ENCODE measurements around the gene TNFRSF19. TPM values are rescaled to one million over a fixed set of nuclear protein-coding genes. Genes with fewer than 3 reads are reported as not detected.
"Not testable (repeated sequence)": the region's sequence is repeated elsewhere in the genome, so short reads cannot be mapped to it uniquely, and the experiment has no call there.

Gene TNFRSF19
- total RNA-seq, 1 donor from 2014 or later: not detected

DNA sequence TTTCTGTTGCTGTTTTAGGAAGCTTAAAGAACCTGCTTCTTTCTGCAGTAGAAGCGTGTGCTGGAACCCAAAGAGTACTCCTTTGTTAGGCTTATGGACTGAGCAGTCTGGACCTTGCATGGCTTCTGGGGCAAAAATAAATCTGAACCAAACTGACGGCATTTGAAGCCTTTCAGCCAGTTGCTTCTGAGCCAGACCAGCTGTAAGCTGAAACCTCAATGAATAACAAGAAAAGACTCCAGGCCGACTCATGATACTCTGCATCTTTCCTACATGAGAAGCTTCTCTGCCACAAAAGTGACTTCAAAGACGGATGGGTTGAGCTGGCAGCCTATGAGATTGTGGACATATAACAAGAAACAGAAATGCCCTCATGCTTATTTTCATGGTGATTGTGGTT lies 103.1 kb downstream of the TNFRSF19 start:
- H3K9me3 Mint-ChIP-seq: no peaks in the 10 kb centered on the region
- DNase-seq (no peak), ATAC-seq (ENCODE audit: low read depth) (no peak)
- H3K27ac Mint-ChIP-seq: no peak overlapping the region
- TF ChIP-seq, protein P1, sequence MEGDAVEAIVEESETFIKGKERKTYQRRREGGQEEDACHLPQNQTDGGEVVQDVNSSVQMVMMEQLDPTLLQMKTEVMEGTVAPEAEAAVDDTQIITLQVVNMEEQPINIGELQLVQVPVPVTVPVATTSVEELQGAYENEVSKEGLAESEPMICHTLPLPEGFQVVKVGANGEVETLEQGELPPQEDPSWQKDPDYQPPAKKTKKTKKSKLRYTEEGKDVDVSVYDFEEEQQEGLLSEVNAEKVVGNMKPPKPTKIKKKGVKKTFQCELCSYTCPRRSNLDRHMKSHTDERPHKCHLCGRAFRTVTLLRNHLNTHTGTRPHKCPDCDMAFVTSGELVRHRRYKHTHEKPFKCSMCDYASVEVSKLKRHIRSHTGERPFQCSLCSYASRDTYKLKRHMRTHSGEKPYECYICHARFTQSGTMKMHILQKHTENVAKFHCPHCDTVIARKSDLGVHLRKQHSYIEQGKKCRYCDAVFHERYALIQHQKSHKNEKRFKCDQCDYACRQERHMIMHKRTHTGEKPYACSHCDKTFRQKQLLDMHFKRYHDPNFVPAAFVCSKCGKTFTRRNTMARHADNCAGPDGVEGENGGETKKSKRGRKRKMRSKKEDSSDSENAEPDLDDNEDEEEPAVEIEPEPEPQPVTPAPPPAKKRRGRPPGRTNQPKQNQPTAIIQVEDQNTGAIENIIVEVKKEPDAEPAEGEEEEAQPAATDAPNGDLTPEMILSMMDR (IDR thresholded peaks at IDR 0.05): no peak
- H3K4me3 Mint-ChIP-seq: no peak overlapping the region
- no peaks in the 10 kb centered on the region for H3K4me1 Mint-ChIP-seq
- H3K27me3 Mint-ChIP-seq: peaks cover 12% of the 10 kb centered on the region
- ChIA-PET POLR2A (no interaction called here), CTCF (no interaction called here)
- intact Hi-C loops (cut with micrococcal nuclease): no loop called here
- H3K36me3 Mint-ChIP-seq (ENCODE audit: low read depth): no peaks in the 10 kb centered on the region

DNA sequence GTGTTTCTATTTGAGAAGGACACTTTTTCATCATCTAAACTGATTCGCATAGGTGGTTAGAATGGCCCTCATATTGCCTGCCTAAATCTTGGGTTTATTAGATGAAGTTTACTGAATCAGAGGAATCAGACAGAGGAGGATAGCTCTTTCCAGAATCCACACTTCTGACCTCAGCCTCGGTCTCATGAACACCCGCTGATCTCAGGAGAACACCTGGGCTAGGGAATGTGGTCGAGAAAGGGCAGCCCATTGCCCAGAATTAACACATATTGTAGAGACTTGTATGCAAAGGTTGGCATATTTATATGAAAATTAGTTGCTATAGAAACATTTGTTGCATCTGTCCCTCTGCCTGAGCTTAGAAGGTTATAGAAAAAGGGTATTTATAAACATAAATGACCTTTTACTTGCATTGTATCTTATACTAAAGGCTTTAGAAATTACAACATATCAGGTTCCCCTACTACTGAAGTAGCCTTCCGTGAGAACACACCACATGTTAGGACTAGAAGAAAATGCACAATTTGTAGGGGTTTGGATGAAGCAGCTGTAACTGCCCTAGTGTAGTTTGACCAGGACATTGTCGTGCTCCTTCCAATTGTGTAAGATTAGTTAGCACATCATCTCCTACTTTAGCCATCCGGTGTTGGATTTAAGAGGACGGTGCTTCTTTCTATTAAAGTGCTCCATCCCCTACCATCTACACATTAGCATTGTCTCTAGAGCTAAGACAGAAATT lies 103.8 kb downstream of the TNFRSF19 start:
- POLR2A ChIA-PET: no interaction called here

DNA sequence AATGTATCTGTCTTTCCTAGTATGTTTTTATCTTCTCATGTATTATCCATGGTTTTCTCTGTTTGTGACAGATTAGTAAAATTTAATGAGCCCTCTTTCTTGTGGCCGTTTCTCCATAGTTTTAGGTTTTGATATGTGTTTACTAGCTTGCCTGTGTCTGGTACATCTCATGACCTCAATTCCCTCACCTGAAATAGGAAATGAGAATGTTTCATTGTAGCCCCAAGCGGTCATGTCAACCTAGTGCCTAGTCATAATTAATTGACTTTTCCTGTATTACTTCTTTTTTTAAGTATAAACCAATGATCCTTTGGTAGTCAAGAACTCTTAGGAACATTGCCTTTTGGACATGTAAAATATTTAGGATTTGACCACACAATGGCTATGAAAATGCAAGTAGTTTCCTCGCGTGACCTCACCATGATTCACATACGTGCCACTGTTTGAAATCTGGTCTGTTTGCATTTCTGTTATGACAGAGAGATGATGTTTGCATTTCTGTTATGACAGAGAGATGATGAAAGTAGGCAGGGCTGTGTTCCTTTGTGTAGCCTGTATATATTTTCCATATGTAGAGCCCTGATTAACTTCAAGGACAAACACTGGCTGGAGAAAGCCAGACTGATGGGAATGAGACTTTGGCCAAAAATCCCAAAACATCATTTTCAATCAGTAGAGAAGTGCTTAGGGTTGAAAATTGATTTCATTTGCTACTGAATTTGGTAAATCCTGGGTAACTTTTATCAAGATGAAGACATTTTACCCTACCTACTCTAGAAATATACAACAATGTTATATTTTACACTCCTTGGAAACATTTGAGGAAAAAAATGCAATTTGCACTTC lies 104.8 kb downstream of the TNFRSF19 start:
- Mint-ChIP-seq H3K4me1 (no peaks in the 10 kb centered on the region), H3K27ac (no peak overlapping the region), H3K9me3 (no peaks in the 10 kb centered on the region), H3K4me3 (no peak overlapping the region), H3K36me3 (ENCODE audit: low read depth) (no peaks in the 10 kb centered on the region), H3K27me3 (peaks cover 15% of the 10 kb centered on the region)
- ChIA-PET CTCF (no interaction called here), POLR2A (no interaction called here)
- ATAC-seq (ENCODE audit: low read depth) (no peak), DNase-seq (no peak)
- intact Hi-C loops (cut with micrococcal nuclease): no loop called here
- TF ChIP-seq, protein P1 (IDR thresholded peaks at IDR 0.05): no peak

More for the DNA sequence above, 103.8 kb downstream of the TNFRSF19 start:
- no peak for ATAC-seq (ENCODE audit: low read depth)
- DNase-seq: no peak
- TF ChIP-seq, protein P1 (IDR thresholded peaks at IDR 0.05): no peak
- H3K4me1 Mint-ChIP-seq: no peaks in the 10 kb centered on the region
- CTCF ChIA-PET: no interaction called here
- H3K4me3 Mint-ChIP-seq: no peak overlapping the region
- peaks cover 16% of the 10 kb centered on the region for H3K27me3 Mint-ChIP-seq
- H3K36me3 Mint-ChIP-seq (ENCODE audit: low read depth): no peaks in the 10 kb centered on the region
- no peaks in the 10 kb centered on the region for H3K9me3 Mint-ChIP-seq
- H3K27ac Mint-ChIP-seq: no peak overlapping the region
- intact Hi-C loops (cut with micrococcal nuclease): no loop called here

DNA sequence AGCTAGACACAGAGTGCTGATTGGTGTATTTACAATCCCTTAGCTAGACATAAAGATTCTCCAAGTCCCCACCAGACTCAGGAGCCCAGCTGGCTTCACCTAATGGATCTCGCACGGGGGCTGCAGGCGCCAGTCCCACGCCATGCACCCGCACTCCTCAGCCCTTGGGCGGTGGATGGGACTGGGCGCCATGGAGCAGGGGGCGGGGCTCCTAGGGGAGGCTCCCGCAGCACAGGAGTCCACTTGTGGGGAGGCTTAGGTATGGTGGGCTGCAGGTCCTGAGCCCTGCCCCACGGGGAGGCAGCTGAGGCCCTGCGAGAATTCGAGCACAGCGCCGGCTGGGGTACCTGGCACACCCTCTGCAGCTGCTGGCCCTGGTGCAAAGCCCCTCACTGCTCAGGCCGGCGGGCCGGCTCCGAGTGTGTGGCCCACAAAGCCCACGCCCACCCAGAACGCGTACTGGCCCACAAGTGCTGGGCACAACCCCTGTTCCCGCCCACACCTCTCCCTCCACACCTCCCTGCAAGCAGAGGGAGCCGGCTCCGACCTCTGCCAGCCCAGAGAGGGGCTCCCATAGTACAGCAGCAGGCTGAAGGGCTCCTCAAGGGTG lies 107.6 kb downstream of the TNFRSF19 start:
- ATAC-seq (ENCODE audit: low read depth); H3K4me3 Mint-ChIP-seq; H3K36me3 Mint-ChIP-seq (ENCODE audit: low read depth); POLR2A ChIA-PET; DNase-seq; H3K4me1 Mint-ChIP-seq; CTCF ChIA-PET; H3K9me3 Mint-ChIP-seq; intact Hi-C loops (cut with micrococcal nuclease); H3K27ac Mint-ChIP-seq: not testable (repeated sequence)
- peaks cover 19% of the 10 kb centered on the region for H3K27me3 Mint-ChIP-seq

DNA sequence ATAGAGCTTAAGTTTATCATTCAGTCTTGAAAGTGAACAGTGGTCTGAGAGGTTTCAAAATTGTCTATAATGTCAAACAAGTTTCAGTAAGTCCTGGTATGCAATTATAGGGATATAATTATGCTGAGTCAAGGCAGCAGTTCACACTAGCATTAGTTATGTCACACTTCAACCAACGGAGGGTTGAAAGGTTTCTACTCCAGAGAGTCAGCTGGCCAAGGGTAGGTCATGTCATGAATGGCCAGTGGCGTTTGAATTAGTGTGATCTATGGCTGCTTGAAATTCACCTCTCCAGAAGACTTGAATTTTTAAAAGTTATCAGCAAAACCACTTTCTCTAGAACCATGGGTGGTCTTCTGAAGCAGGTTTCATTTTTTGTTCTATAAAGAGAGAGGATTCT lies 108.6 kb downstream of the TNFRSF19 start:
- no peak for ATAC-seq (ENCODE audit: low read depth)
- Mint-ChIP-seq H3K4me3 (no peak overlapping the region), H3K9me3 (peaks cover 2% of the 10 kb centered on the region), H3K27me3 (peaks cover 19% of the 10 kb centered on the region), H3K4me1 (no peaks in the 10 kb centered on the region), H3K36me3 (ENCODE audit: low read depth) (no peaks in the 10 kb centered on the region), H3K27ac (no peak overlapping the region)
- intact Hi-C loops (cut with micrococcal nuclease): no loop called here
- POLR2A ChIA-PET: no interaction called here
- DNase-seq: no peak
- CTCF ChIA-PET: no interaction called here
- TF ChIP-seq, protein P1 (IDR thresholded peaks at IDR 0.05): no peak
